SK-N-MC (cell line): Measurements from ENCODE around the gene CYBA.

Experiments used
- DNase-seq: peaks from one replicate; pipeline ENCODE4 v3.0.0-alpha.2; 2011; ENCODE audit warnings: low read depth, low spot score
- H3K27ac ChIP-seq: fragments of 200-600 bp; sonication (generic); 2 replicates; pipeline ENCODE4 v1.5.1; 2016; ENCODE audit warnings: mixed run types
- H3K36me3 ChIP-seq: fragments of 200-600 bp; sonication (generic); 2 replicates; pipeline ENCODE4 v1.6.1; 2017; ENCODE audit warnings: antibody characterized with exemption, low read length, mixed read lengths; ENCODE audit not compliant: insufficient read depth
- H3K4me3 ChIP-seq: fragments of 200-600 bp; sonication (generic); 2 replicates; pipeline ENCODE4 v1.5.1; 2016
- H3K9ac ChIP-seq: fragments of 200-600 bp; sonication (generic); 2 replicates; pipeline ENCODE4 v1.8.0; 2017; ENCODE audit warnings: mixed run types, mixed read lengths; ENCODE audit not compliant: insufficient read length
- H3K9me3 ChIP-seq: fragments of 200-600 bp; sonication (generic); 2 replicates; pipeline ENCODE4 v1.6.1; 2017; ENCODE audit warnings: low read depth, mild to moderate bottlenecking, antibody characterized with exemption, low read length, moderate library complexity, mixed read lengths
- EZH2 ChIP-seq: fragments of 200-600 bp; sonication (generic); IDR thresholded peaks from one replicate; pipeline ENCODE4 v1.6.1; 2017; ENCODE audit warnings: antibody characterized with exemption
- FOXP2 ChIP-seq: optimal IDR thresholded peaks from 2 replicates; pipeline ENCODE3; 2011; ENCODE audit warnings: mild to moderate bottlenecking, moderate library complexity; ENCODE audit not compliant: insufficient read depth; ENCODE audit errors: extremely low read length, control extremely low read depth
- POLR2AphosphoS5 ChIP-seq: IDR thresholded peaks from 2 replicates; pipeline ENCODE4 v1.6.1; 2012; ENCODE audit warnings: mild to moderate bottlenecking, low read depth, low read length, borderline replicate concordance

The CYBA gene

DNA sequence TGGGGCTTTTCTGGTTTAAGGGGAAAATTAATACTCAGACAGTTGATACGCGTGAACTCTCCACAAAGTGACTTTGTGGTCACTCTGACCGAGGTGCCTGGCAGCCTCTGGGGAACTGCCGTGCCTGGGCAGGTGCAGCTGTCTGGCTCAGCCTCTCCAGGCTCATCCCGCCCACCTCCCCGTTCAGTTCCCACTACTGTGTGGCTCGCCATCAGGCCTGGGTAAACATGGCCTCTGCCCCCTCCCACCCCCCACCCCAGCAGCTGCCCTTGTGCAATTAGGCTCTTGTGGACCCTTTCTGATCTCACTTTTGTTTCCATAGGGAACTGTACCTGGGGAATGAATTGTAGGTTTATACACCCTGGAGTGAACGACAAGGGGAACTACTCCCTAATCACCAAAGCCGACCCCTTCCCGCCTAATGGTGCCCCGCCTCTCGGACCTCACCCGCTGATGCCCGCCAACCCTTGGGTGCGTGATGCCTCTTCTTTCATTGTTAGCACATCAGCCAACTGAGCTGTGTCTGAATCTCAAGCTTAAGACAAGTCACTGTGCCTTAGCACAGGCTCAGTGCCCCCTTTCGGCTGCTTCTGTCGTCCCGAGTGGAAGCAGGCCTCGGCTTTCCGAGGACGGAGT is 52.9 kb downstream of the CYBA start:
- H3K36me3 ChIP-seq, result peaks cover 12% of the 10 kb centered on the region; the same call in 1 of the 2 replicates
- H3K4me3 ChIP-seq, result no peak overlapping the region
- TF ChIP-seq FOXP2 (no peak), POLR2AphosphoS5 (no peak), EZH2 (no peak)
- no peak overlapping the region for H3K27ac ChIP-seq
- no peak overlapping the region for H3K9ac ChIP-seq
- no peak for DNase-seq
- H3K9me3 ChIP-seq, result no peaks in the 10 kb centered on the region

DNA sequence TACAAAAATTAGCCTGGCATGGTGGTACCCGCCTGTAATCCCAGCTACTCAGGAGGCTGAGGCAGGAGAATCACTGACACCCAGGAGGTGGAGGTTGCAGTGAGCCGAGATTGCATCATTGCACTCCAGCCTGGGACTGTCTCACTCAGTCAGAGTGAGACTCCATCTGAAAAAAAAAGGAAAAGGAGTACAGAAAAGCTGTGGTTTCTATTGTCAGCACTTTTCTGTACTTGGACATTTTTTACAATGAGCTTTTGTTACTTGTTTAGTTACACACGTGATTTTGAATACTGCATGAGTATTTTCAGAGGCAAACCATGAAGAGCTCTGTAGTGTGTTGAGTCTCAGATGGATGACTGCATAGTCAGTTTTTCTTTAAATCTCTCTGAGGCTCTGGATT is 54.4 kb downstream of the CYBA start:
- Histone ChIP-seq H3K27ac (no peak overlapping the region), H3K36me3 (peaks cover 12% of the 10 kb centered on the region; the same call in 1 of the 2 replicates), H3K4me3 (no peak overlapping the region)

GRCh38 chr16:88595921-88596320 is 54.9 kb downstream of the CYBA start:
- Histone ChIP-seq H3K9ac (no peak overlapping the region), H3K27ac (no peak overlapping the region), H3K36me3 (peaks cover 12% of the 10 kb centered on the region; the same call in 1 of the 2 replicates), H3K9me3 (no peaks in the 10 kb centered on the region), H3K4me3 (no peak overlapping the region)
- DNase-seq, result no peak
- no peak for TF ChIP-seq FOXP2
- TF ChIP-seq POLR2AphosphoS5, result no peak
- TF ChIP-seq EZH2, result no peak

More for the DNA sequence above, 54.4 kb downstream of the CYBA start:
- TF ChIP-seq EZH2, result no peak
- no peak for DNase-seq
- H3K9ac ChIP-seq, result no peak overlapping the region
- no peaks in the 10 kb centered on the region for H3K9me3 ChIP-seq

DNA sequence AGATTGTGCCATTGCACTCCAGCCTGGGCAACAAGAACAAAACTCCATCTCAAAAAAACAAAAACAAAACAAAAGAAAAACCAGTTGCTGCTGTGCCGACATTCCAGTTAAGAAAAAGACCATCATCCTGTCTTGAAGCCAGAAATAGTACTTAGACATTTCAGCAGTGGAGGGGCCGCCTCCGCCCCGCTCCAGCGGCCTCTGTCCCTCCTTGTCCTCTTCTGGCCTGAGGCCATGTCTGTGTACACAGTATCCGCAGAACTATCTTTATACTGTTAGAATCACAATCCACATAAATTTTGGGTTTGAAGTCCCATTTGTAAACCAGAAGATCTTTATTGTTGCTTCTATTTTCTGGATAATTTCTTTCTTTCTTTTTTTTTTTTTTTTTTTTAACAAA is 55.8 kb downstream of the CYBA start:
- Histone ChIP-seq H3K9me3 (no peaks in the 10 kb centered on the region), H3K9ac (no peak overlapping the region), H3K27ac (no peak overlapping the region), H3K36me3 (peaks cover 7% of the 10 kb centered on the region; the same call in 1 of the 2 replicates), H3K4me3 (no peak overlapping the region)
- no peak for TF ChIP-seq EZH2
- no peak for TF ChIP-seq POLR2AphosphoS5
- no peak for TF ChIP-seq FOXP2
- no peak for DNase-seq

DNA sequence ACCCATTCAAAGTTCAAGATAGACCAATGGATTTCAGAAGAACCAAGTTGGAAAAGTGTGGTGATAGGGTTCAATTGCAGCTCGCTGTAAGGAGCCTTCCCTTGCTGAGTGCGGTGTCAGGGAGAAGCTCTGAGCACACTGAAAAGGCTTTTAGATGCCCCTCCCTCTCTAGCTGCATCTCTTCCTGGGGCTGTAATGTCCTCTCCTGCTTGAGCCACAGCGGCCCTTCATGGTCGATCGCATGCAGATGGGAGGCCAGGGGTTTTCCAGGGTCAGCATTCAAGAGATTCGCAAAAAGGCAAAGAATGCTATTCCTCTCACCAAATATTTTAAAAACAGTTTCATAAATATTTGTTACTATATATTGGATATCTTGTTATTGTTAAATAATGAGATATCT is 56.9 kb downstream of the CYBA start:
- Histone ChIP-seq H3K27ac (no peak overlapping the region), H3K9me3 (no peaks in the 10 kb centered on the region), H3K36me3 (peaks cover 4% of the 10 kb centered on the region; the same call in 1 of the 2 replicates), H3K9ac (no peak overlapping the region), H3K4me3 (no peak overlapping the region)
- TF ChIP-seq FOXP2 (no peak), POLR2AphosphoS5 (no peak), EZH2 (no peak)
- no peak for DNase-seq

DNA sequence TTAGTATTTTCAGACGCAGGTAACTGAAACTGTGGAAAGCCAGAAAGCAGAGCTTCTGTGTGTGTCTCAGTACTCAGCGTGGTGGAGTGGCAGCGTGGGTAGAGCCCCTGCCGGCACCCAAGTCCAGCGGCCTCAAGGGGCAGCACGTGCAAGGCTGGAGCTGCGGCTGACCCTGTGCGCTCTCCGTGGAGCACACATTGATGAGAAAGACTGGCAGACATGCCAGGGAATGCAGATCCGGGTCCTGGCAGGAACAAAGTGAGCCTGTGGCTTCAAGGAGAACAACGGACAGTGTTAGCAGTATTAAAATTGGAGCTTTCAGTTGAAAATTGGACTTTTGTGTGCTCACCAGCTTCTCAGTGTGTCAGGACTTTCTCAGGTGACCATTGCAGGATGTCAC is 57.4 kb downstream of the CYBA start:
- Histone ChIP-seq H3K36me3 (peaks cover 4% of the 10 kb centered on the region; the same call in 1 of the 2 replicates), H3K9ac (no peak overlapping the region), H3K9me3 (no peaks in the 10 kb centered on the region), H3K27ac (no peak overlapping the region), H3K4me3 (no peak overlapping the region)
- TF ChIP-seq EZH2 (no peak), POLR2AphosphoS5 (no peak), FOXP2 (no peak)
- DNase-seq, result no peak
